H9 (cell line): ENCODE data around the gene PARM1. TPM values are rescaled to one million over a fixed set of nuclear protein-coding genes. Genes with fewer than 3 reads are reported as not detected.

Source experiments
- DNase-seq: peaks from one replicate; pipeline ENCODE4 v3.0.0-alpha.2; 2017
- H2AFZ ChIP-seq: one replicate; pipeline ENCODE4 v1.6.1; 2013; ENCODE audit warnings: mild to moderate bottlenecking, low read length, control low read depth, moderate library complexity
- H2AK5ac ChIP-seq: 2 replicates; pipeline ENCODE4 v1.6.1; 2013; ENCODE audit warnings: low read length, control low read depth, mixed read lengths; ENCODE audit not compliant: insufficient read length
- H2BK120ac ChIP-seq: one replicate; pipeline ENCODE4 v1.6.1; 2013; ENCODE audit warnings: low read depth, mild to moderate bottlenecking, low read length, control low read depth, inconsistent platforms; ENCODE audit not compliant: poor library complexity, severe bottlenecking
- H2BK12ac ChIP-seq: 2 replicates; pipeline ENCODE4 v1.6.1; 2013; ENCODE audit warnings: low read length, control low read depth, mixed read lengths, low read depth; ENCODE audit not compliant: insufficient read length
- H2BK15ac ChIP-seq: 2 replicates; pipeline ENCODE4 v1.6.1; 2013; ENCODE audit warnings: low read depth, low read length, control low read depth
- H2BK20ac ChIP-seq: one replicate; pipeline ENCODE4 v1.6.1; 2013; ENCODE audit warnings: low read depth, mild to moderate bottlenecking, low read length, control low read depth, inconsistent platforms; ENCODE audit not compliant: poor library complexity, severe bottlenecking
- H2BK5ac ChIP-seq: 2 replicates; pipeline ENCODE4 v1.6.1; 2013; ENCODE audit warnings: low read length, control low read depth, mixed read lengths; ENCODE audit not compliant: insufficient read length
- H3K14ac ChIP-seq: 2 replicates; pipeline ENCODE4 v1.6.1; 2013; ENCODE audit warnings: low read length, control low read depth; ENCODE audit not compliant: insufficient read depth
- H3K18ac ChIP-seq: 2 replicates; pipeline ENCODE4 v1.6.1; 2013; ENCODE audit warnings: low read depth, mild to moderate bottlenecking, mixed read lengths, low read length, control low read depth; ENCODE audit not compliant: insufficient read length
- H3K23ac ChIP-seq: 2 replicates; pipeline ENCODE4 v1.6.1; 2013; ENCODE audit warnings: low read length, control low read depth, mixed read lengths, low read depth; ENCODE audit not compliant: insufficient read length
- H3K23me2 ChIP-seq: 2 replicates; pipeline ENCODE4 v1.6.1; 2013; ENCODE audit warnings: low read depth, mild to moderate bottlenecking, mixed read lengths, low read length, control low read depth; ENCODE audit not compliant: insufficient read length, poor library complexity, severe bottlenecking
- H3K27ac ChIP-seq: 2 replicates; pipeline ENCODE4 v1.5.1; 2013; ENCODE audit warnings: low read length, control low read depth, mixed read lengths, low read depth; ENCODE audit not compliant: insufficient read length
- H3K27me3 ChIP-seq: 2 replicates; pipeline ENCODE4 v1.6.1; 2013; ENCODE audit warnings: low read length, control low read depth, inconsistent platforms; ENCODE audit not compliant: insufficient read depth
- H3K4ac ChIP-seq: 2 replicates; pipeline ENCODE4 v1.6.1; 2013; ENCODE audit warnings: low read depth, mild to moderate bottlenecking, control low read depth, inconsistent platforms, low read length, moderate library complexity
- H3K4me1 ChIP-seq: 2 replicates; pipeline ENCODE4 v1.6.1; 2013; ENCODE audit warnings: low read length, control low read depth, inconsistent platforms; ENCODE audit not compliant: insufficient read depth
- H3K4me2 ChIP-seq: 2 replicates; pipeline ENCODE4 v1.6.1; 2013; ENCODE audit warnings: low read length, control low read depth, mixed read lengths; ENCODE audit not compliant: insufficient read length, insufficient read depth
- H3K56ac ChIP-seq: 2 replicates; pipeline ENCODE4 v1.6.1; 2013; ENCODE audit warnings: low read depth, mild to moderate bottlenecking, mixed read lengths, low read length, control low read depth; ENCODE audit not compliant: insufficient read length
- H3K79me1 ChIP-seq: 2 replicates; pipeline ENCODE4 v1.6.1; 2013; ENCODE audit warnings: low read depth, mild to moderate bottlenecking, moderate library complexity, low read length, control low read depth, inconsistent platforms; ENCODE audit not compliant: insufficient read depth, poor library complexity, severe bottlenecking
- H3K79me2 ChIP-seq: 2 replicates; pipeline ENCODE4 v1.6.1; 2013; ENCODE audit warnings: low read length, control low read depth, inconsistent platforms; ENCODE audit not compliant: insufficient read depth
- H3K9ac ChIP-seq: 2 replicates; pipeline ENCODE4 v1.6.1; 2013; ENCODE audit warnings: low read length, control low read depth, mixed read lengths; ENCODE audit not compliant: insufficient read length; ENCODE audit errors: extremely low read depth
- H3K9me3 ChIP-seq: one replicate; pipeline ENCODE4 v1.6.1; 2013; ENCODE audit warnings: low read depth, low read length, inconsistent platforms; ENCODE audit not compliant: control insufficient read depth
- H3T11ph ChIP-seq: one replicate; pipeline ENCODE4 v1.6.1; 2013; ENCODE audit warnings: mild to moderate bottlenecking, low read length, control low read depth, inconsistent platforms
- H4K20me1 ChIP-seq: one replicate; pipeline ENCODE4 v1.6.1; 2013; ENCODE audit not compliant: control insufficient read depth, insufficient read length, insufficient read depth
- H4K5ac ChIP-seq: 2 replicates; pipeline ENCODE4 v1.6.1; 2013; ENCODE audit warnings: low read depth, mild to moderate bottlenecking, mixed read lengths, low read length, control low read depth; ENCODE audit not compliant: insufficient read length
- H4K8ac ChIP-seq: replicated peaks from 2 replicates; pipeline ENCODE4 v1.6.1; 2013; ENCODE audit warnings: low read length, control low read depth, mixed read lengths, low read depth; ENCODE audit not compliant: insufficient read length
- H4K91ac ChIP-seq: 2 replicates; pipeline ENCODE4 v1.6.1; 2013; ENCODE audit warnings: low read depth, mild to moderate bottlenecking, moderate library complexity, mixed read lengths, low read length, control low read depth; ENCODE audit not compliant: insufficient read length
- H3K27ac Mint-ChIP-seq, 3 experiments: 2 replicates in 2 of 3; 3 replicates in 1 of 3; pipeline ENCODE4 v1.8.0; 2020 to 2021; ENCODE audit warnings: mixed read lengths in 3 of 3, mild to moderate bottlenecking in 1 of 3, moderate library complexity in 1 of 3
- H3K27me3 Mint-ChIP-seq: 2 replicates; pipeline ENCODE4 v1.8.0; 2021; ENCODE audit warnings: low read depth, mild to moderate bottlenecking, moderate library complexity, mixed read lengths
- H3K36me3 Mint-ChIP-seq, 3 experiments: 2 replicates in 2 of 3; 3 replicates in 1 of 3; pipeline ENCODE4 v1.8.0; 2020 to 2021; ENCODE audit warnings: low read depth in 3 of 3, mixed read lengths in 3 of 3; ENCODE audit not compliant: insufficient read depth in 1 of 3
- H3K4me1 Mint-ChIP-seq, 2 experiments: 2 replicates each; pipeline ENCODE4 v1.8.0; 2020; ENCODE audit warnings: mixed read lengths in 2 of 2
- H3K4me3 Mint-ChIP-seq, 2 experiments: 2 replicates in 1 of 2; 3 replicates in 1 of 2; pipeline ENCODE4 v1.8.0; 2020 to 2021; ENCODE audit warnings: mild to moderate bottlenecking in 2 of 2, mixed read lengths in 2 of 2, moderate library complexity in 1 of 2
- H3K9me3 Mint-ChIP-seq, 2 experiments: 2 replicates in 1 of 2; 3 replicates in 1 of 2; pipeline ENCODE4 v1.8.0; 2020; ENCODE audit warnings: mild to moderate bottlenecking in 2 of 2, mixed read lengths in 2 of 2, moderate library complexity in 1 of 2
- CTCF ChIP-seq: fragments of 200-600 bp; sonication (generic); conservative IDR thresholded peaks from 3 replicates; pipeline ENCODE4 v1.8.0; 2021; ENCODE audit warnings: antibody characterized with exemption, mild to moderate bottlenecking
- WGBS: extraction: QIAGEN DNeasy Blood & Tissue Kit; methylation state at CpG from one replicate; pipeline ENCODE4 v1.1.7; 2013; ENCODE audit warnings: missing lambda C conversion rate, low lambda C conversion rate, mixed read lengths; ENCODE audit not compliant: insufficient read length; ENCODE audit errors: extremely low coverage; 5-methylcytosine and 5-hydroxymethylcytosine counted together
- total RNA-seq: library from RNA; stranded (reverse); gene quantifications from 2 replicates; pipeline ENCODE4 v1.2.1, GENCODE V29; 2021

Gene PARM1
- total RNA-seq, 1 experiment from 2014 or later, result 2.0 TPM

GRCh38 chr4:75046641-75047040 is 113.7 kb downstream of the PARM1 start:
- Histone ChIP-seq H4K8ac (no peak overlapping the region), H3K4me2 (no peak overlapping the region), H3K23ac (no peak overlapping the region), H3K56ac (no peak overlapping the region), H3K79me2 (no peaks in the 10 kb centered on the region), H3K27ac (no peak overlapping the region), H2AK5ac (no peak overlapping the region), H2BK15ac (no peak overlapping the region), H2BK5ac (no peak overlapping the region), H3K4me1 (no peaks in the 10 kb centered on the region), H2AFZ (no peak overlapping the region), H3K14ac (no peak overlapping the region), H3K27me3 (no peaks in the 10 kb centered on the region), H3K23me2 (no peaks in the 10 kb centered on the region), H2BK12ac (no peak overlapping the region), H3K4ac (no peak overlapping the region), H4K20me1 (no peaks in the 10 kb centered on the region), H3K79me1 (no peaks in the 10 kb centered on the region), H3K9ac (no peak overlapping the region), H3K9me3 (no peaks in the 10 kb centered on the region), H4K91ac (no peak overlapping the region), H3K18ac (no peak overlapping the region), H4K5ac (no peak overlapping the region), H2BK120ac (no peak overlapping the region), H2BK20ac (no peak overlapping the region), H3T11ph (no peak overlapping the region)
- Mint-ChIP-seq H3K9me3 (no peaks in the 10 kb centered on the region), H3K4me3 (no peak overlapping the region), H3K27me3 (no peaks in the 10 kb centered on the region), H3K36me3 (no peaks in the 10 kb centered on the region; a peak in 1 of 7 replicates), H3K27ac (peak overlapping the region in 1 of 3 experiments; percentile 1; a peak in 1 of 7 replicates), H3K4me1 (peaks cover 11 to 15% of the 10 kb centered on the region in 2 experiments)
- no peak for TF ChIP-seq CTCF
- WGBS, result no CpG with 5 or more reads among the region's 2 CpGs
- DNase-seq, result no peak
